ENCODE data around the gene FMN2. TPM values are rescaled to one million over a fixed set of nuclear protein-coding genes. Genes with fewer than 3 reads are reported as not detected.

Gene FMN2
- total RNA-seq, 1 experiment from 2014 or later = 0.59 TPM

DNA sequence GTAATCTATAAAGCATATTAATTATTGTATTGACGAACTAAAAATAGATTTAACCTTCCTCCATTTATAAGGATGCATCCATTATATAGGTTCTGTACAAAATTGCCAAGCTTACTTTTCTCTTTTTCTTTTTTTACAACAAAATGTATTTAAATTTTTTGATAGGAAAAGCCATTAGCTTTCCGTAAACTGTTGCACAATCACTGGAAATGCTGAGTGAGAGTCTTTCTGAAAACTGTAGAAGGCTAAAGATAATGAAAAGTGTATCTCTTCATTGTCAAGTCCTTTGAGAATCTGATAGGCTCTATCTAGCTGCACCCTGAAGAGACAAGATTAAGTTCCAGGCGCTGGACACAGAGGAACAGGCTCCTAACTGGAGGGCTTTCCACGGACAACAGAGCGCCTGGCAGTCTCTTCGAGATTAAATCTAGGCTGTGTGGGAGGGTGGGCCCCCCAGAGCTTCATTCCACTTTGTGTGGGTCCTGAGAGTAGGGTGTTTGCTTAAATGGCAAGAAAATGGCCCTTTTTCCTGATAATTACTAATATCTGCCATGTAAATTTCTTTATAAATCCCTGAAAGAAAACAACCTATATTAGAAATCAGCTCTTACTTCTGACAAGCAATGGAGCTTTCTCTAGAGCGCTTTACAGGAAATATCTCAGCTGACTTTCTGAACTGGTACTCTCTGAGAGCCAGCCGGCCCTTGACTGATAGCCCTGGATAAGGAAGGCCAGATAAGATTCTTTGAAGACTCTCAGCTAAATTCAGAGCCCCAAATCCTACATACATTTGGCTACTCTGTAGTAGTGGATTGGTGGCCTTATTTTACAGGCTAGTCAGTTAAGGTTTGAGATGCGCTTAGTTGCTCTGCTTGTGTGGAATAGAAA, 108.3 kb downstream of the FMN2 start:
- Histone ChIP-seq H3K4ac (ENCODE audit: low read depth, low read length) (no peak overlapping the region), H3K27me3 (ENCODE audit: insufficient read depth, low read length) (no peaks in the 10 kb centered on the region), H4K5ac (ENCODE audit: insufficient read length, low read depth, low read length) (no peak overlapping the region), H3K9me3 (ENCODE audit: control insufficient read depth, low read depth, low read length) (no peaks in the 10 kb centered on the region), H3K4me1 (ENCODE audit: insufficient read depth, low read length) (no peaks in the 10 kb centered on the region), H2AK5ac (ENCODE audit: insufficient read length, low read length) (no peak overlapping the region), H3K23ac (ENCODE audit: insufficient read length, low read depth, low read length) (no peak overlapping the region), H2BK15ac (ENCODE audit: low read depth, low read length) (no peak overlapping the region), H4K91ac (ENCODE audit: insufficient read length, low read depth, low read length) (no peak overlapping the region), H3K23me2 (ENCODE audit: insufficient read length, low read depth, low read length, poor library complexity, severe bottlenecking) (no peaks in the 10 kb centered on the region), H3K4me2 (ENCODE audit: insufficient read depth, insufficient read length, low read length) (no peak overlapping the region), H2BK120ac (ENCODE audit: low read depth, low read length, poor library complexity, severe bottlenecking) (no peak overlapping the region), H3T11ph (ENCODE audit: low read length) (no peak overlapping the region), H3K18ac (ENCODE audit: insufficient read length, low read depth, low read length) (no peak overlapping the region), H3K79me2 (ENCODE audit: insufficient read depth, low read length) (no peaks in the 10 kb centered on the region), H3K14ac (ENCODE audit: insufficient read depth, low read length) (no peak overlapping the region), H3K27ac (ENCODE audit: insufficient read length, low read depth, low read length) (no peak overlapping the region), H4K8ac (replicated peaks; ENCODE audit: insufficient read length, low read depth, low read length) (no peak overlapping the region), H2AFZ (ENCODE audit: low read length) (no peak overlapping the region), H2BK12ac (ENCODE audit: insufficient read length, low read depth, low read length) (no peak overlapping the region), H2BK20ac (ENCODE audit: low read depth, low read length, poor library complexity, severe bottlenecking) (no peak overlapping the region), H2BK5ac (ENCODE audit: insufficient read length, low read length) (no peak overlapping the region), H3K56ac (ENCODE audit: insufficient read length, low read depth, low read length) (no peak overlapping the region), H3K9ac (ENCODE audit: extremely low read depth, insufficient read length, low read length) (no peak overlapping the region), H4K20me1 (ENCODE audit: control insufficient read depth, insufficient read depth, insufficient read length) (no peaks in the 10 kb centered on the region), H3K79me1 (ENCODE audit: insufficient read depth, low read depth, low read length, poor library complexity, severe bottlenecking) (no peaks in the 10 kb centered on the region)
- no peaks in the 10 kb centered on the region for H3K27me3 Mint-ChIP-seq (ENCODE audit: low read depth)
- TF ChIP-seq, protein P1, sequence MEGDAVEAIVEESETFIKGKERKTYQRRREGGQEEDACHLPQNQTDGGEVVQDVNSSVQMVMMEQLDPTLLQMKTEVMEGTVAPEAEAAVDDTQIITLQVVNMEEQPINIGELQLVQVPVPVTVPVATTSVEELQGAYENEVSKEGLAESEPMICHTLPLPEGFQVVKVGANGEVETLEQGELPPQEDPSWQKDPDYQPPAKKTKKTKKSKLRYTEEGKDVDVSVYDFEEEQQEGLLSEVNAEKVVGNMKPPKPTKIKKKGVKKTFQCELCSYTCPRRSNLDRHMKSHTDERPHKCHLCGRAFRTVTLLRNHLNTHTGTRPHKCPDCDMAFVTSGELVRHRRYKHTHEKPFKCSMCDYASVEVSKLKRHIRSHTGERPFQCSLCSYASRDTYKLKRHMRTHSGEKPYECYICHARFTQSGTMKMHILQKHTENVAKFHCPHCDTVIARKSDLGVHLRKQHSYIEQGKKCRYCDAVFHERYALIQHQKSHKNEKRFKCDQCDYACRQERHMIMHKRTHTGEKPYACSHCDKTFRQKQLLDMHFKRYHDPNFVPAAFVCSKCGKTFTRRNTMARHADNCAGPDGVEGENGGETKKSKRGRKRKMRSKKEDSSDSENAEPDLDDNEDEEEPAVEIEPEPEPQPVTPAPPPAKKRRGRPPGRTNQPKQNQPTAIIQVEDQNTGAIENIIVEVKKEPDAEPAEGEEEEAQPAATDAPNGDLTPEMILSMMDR (conservative IDR thresholded peaks at IDR 0.05) = no peak
- peaks cover 5 to 14% of the 10 kb centered on the region in 2 experiments; a peak in 4 of 5 replicates for H3K9me3 Mint-ChIP-seq
- WGBS (ENCODE audit: extremely low coverage, insufficient read length, low lambda C conversion rate) = no CpG with 5 or more reads among the region's 9 CpGs
- H3K27ac Mint-ChIP-seq = no peak overlapping the region
- DNase-seq = no peak
- no peak overlapping the region for H3K4me3 Mint-ChIP-seq
- H3K36me3 Mint-ChIP-seq (ENCODE audit: insufficient read depth in 1 of 3, low read depth in 3 of 3) = peaks cover 3 to 5% (median 4%) of the 10 kb centered on the region in 3 experiments; a peak in 5 of 7 replicates
- H3K4me1 Mint-ChIP-seq = no peaks in the 10 kb centered on the region
